ENCODE data around the gene ACVR1C.

GRCh38 chr2:157603198-157603597 is 25.5 kb downstream of the ACVR1C start:
- TF ChIP-seq CTCF (IDR thresholded peaks at IDR 0.05; ENCODE audit: low read length) (no peak), EZH2phosphoT487 (IDR thresholded peaks at IDR 0.05; ENCODE audit: low read length) (no peak)
